SU-DHL-6 (cell line): ENCODE measurements around the gene PTPN20.

ENCODE experiments used
- H2AFZ ChIP-seq: fragments of 200-600 bp; sonication (generic); 2 replicates; pipeline ENCODE4 v1.6.1; 2014; ENCODE audit warnings: low read depth, mild to moderate bottlenecking, moderate library complexity, mixed read lengths, antibody characterized with exemption, low read length; ENCODE audit not compliant: severe bottlenecking
- H3F3A ChIP-seq: fragments of 200-600 bp; shearing (Covaris generic); 2 replicates; pipeline ENCODE4 v1.6.0; 2016; ENCODE audit warnings: antibody characterized with exemption, mild to moderate bottlenecking; ENCODE audit not compliant: insufficient read depth
- H3K27ac ChIP-seq: fragments of 200-600 bp; sonication (generic); 2 replicates; pipeline ENCODE4 v1.5.1; 2016; ENCODE audit warnings: low read depth, mild to moderate bottlenecking, low read length, moderate library complexity, mixed read lengths
- H3K27me3 ChIP-seq: fragments of 200-600 bp; sonication (generic), shearing (Covaris generic); 2 replicates; pipeline ENCODE4 v1.6.0; 2014; ENCODE audit warnings: mild to moderate bottlenecking, low read length
- H3K36me3 ChIP-seq: fragments of 200-600 bp; sonication (generic); 2 replicates; pipeline ENCODE4 v1.6.1; 2014; ENCODE audit warnings: mild to moderate bottlenecking, low read length, mixed read lengths
- H3K4me2 ChIP-seq: fragments of 300-600, 200-600 bp; shearing (Covaris generic), sonication (generic); 2 replicates; pipeline ENCODE4 v1.6.0; 2014; ENCODE audit warnings: low read length, low read depth, mild to moderate bottlenecking; ENCODE audit not compliant: poor library complexity, severe bottlenecking
- H3K4me3 ChIP-seq: fragments of 200-600 bp; sonication (generic); 2 replicates; pipeline ENCODE4 v1.5.1; 2014; ENCODE audit warnings: antibody characterized with exemption, low read length, mild to moderate bottlenecking, mixed read lengths; ENCODE audit not compliant: insufficient read depth, poor library complexity, severe bottlenecking
- H3K79me2 ChIP-seq: fragments of 200-600 bp; sonication (generic); 2 replicates; pipeline ENCODE4 v1.6.1; 2014; ENCODE audit warnings: mild to moderate bottlenecking, low read length, moderate library complexity; ENCODE audit not compliant: insufficient read depth
- H3K9ac ChIP-seq: fragments of 200-600 bp; sonication (generic); 2 replicates; pipeline ENCODE4 v1.7.0; 2014; ENCODE audit warnings: mild to moderate bottlenecking, low read length
- H3K9me2 ChIP-seq: fragments of 200-600 bp; sonication (generic); replicated peaks from 2 replicates; pipeline ENCODE4 v1.6.1; 2014; ENCODE audit warnings: low read length; ENCODE audit not compliant: insufficient read depth
- H3K9me3 ChIP-seq: fragments of 200-600 bp; sonication (generic); 2 replicates; pipeline ENCODE4 v1.6.1; 2014; ENCODE audit warnings: low read length, mixed read lengths; ENCODE audit not compliant: insufficient read depth
- H4K20me1 ChIP-seq: fragments of 200-600 bp; sonication (generic); 2 replicates; pipeline ENCODE4 v1.6.1; 2014; ENCODE audit warnings: low read depth, mild to moderate bottlenecking, antibody characterized with exemption, low read length, moderate library complexity, mixed read lengths
- EZH2phosphoT487 ChIP-seq: fragments of 200-600 bp; sonication (generic), shearing (Covaris generic); conservative IDR thresholded peaks from 2 replicates; pipeline ENCODE4 v1.6.1; 2018; ENCODE audit warnings: mild to moderate bottlenecking, antibody characterized with exemption, low read length, moderate library complexity, mixed read lengths
- TF ChIP-seq, protein P1 (sequence below): fragments of 200-600 bp; sonication (generic); IDR thresholded peaks from one replicate; pipeline ENCODE4 v1.5.1; 2017; ENCODE audit warnings: antibody characterized with exemption, mild to moderate bottlenecking, low read length, moderate library complexity; ENCODE audit not compliant: insufficient read depth, poor library complexity, severe bottlenecking

Gene PTPN20

DNA sequence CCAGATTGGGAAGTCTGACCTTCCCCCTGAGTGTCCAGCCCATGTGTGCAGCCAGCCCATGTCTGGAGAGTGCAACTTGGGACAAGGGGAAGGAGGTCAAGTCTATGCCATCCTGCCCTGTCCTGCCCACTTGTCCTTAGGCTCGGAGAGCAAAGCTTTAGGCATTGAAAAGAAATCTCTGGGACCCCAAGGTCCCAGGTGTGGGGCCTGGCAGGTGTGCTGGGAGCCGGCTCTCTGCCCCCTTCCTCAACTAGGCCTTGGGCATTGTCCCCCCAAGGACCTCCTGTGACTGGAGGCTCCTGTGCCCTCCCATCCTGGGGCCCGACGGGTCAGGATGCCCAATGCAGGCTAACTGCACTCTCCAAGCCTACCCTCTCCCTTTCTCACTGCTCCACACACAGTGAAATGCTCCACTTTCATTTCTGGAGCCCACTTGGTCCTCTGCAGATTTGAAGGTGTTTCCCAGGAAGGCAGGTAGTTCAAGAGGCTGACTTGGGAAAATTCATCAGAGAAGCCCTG is 124.7 kb downstream of the PTPN20 start:
- H3K4me2 ChIP-seq, result no peak overlapping the region
- no peaks in the 10 kb centered on the region for H3K9me2 ChIP-seq
- H3K9ac ChIP-seq, result no peak overlapping the region
- no peaks in the 10 kb centered on the region for H3K79me2 ChIP-seq
- H3K9me3 ChIP-seq, result no peaks in the 10 kb centered on the region
- H3F3A ChIP-seq, result no peaks in the 10 kb centered on the region
- H3K36me3 ChIP-seq, result no peaks in the 10 kb centered on the region
- no peak overlapping the region for H3K27ac ChIP-seq
- TF ChIP-seq, protein P1, sequence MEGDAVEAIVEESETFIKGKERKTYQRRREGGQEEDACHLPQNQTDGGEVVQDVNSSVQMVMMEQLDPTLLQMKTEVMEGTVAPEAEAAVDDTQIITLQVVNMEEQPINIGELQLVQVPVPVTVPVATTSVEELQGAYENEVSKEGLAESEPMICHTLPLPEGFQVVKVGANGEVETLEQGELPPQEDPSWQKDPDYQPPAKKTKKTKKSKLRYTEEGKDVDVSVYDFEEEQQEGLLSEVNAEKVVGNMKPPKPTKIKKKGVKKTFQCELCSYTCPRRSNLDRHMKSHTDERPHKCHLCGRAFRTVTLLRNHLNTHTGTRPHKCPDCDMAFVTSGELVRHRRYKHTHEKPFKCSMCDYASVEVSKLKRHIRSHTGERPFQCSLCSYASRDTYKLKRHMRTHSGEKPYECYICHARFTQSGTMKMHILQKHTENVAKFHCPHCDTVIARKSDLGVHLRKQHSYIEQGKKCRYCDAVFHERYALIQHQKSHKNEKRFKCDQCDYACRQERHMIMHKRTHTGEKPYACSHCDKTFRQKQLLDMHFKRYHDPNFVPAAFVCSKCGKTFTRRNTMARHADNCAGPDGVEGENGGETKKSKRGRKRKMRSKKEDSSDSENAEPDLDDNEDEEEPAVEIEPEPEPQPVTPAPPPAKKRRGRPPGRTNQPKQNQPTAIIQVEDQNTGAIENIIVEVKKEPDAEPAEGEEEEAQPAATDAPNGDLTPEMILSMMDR, result no peak
- no peak for TF ChIP-seq EZH2phosphoT487
- H4K20me1 ChIP-seq, result no peaks in the 10 kb centered on the region
- no peaks in the 10 kb centered on the region for H3K27me3 ChIP-seq
- H2AFZ ChIP-seq, result no peak overlapping the region
- no peak overlapping the region for H3K4me3 ChIP-seq

DNA sequence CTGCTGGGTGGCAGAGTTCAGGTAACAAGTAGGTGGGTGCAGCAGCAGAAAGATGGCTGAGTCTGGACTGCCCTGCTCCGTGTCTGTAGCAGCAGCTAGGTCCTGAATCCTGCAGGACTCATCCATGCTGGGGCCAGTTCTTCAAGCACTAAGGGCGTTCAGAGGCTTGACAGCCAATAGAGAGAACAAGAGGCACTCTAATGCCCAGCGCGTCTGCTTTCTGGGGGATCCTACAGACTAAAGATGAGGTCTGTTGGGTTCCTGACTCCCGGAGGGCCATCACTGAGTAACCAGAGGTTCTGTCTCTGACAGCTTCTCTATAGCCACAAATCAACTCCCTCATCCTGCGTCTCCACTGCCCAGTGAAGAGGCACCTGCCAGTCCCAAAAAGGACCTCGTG is 125.5 kb downstream of the PTPN20 start:
- TF ChIP-seq, protein P1, result no peak
- no peak for TF ChIP-seq EZH2phosphoT487
- no peaks in the 10 kb centered on the region for H3K79me2 ChIP-seq
- no peak overlapping the region for H3K4me3 ChIP-seq
- H2AFZ ChIP-seq, result no peak overlapping the region
- H3K4me2 ChIP-seq, result no peak overlapping the region
- no peaks in the 10 kb centered on the region for H3F3A ChIP-seq
- H4K20me1 ChIP-seq, result no peaks in the 10 kb centered on the region
- no peaks in the 10 kb centered on the region for H3K9me2 ChIP-seq
- no peaks in the 10 kb centered on the region for H3K36me3 ChIP-seq
- H3K9ac ChIP-seq, result no peak overlapping the region
- no peaks in the 10 kb centered on the region for H3K27me3 ChIP-seq
- no peaks in the 10 kb centered on the region for H3K9me3 ChIP-seq
- H3K27ac ChIP-seq, result no peak overlapping the region

DNA sequence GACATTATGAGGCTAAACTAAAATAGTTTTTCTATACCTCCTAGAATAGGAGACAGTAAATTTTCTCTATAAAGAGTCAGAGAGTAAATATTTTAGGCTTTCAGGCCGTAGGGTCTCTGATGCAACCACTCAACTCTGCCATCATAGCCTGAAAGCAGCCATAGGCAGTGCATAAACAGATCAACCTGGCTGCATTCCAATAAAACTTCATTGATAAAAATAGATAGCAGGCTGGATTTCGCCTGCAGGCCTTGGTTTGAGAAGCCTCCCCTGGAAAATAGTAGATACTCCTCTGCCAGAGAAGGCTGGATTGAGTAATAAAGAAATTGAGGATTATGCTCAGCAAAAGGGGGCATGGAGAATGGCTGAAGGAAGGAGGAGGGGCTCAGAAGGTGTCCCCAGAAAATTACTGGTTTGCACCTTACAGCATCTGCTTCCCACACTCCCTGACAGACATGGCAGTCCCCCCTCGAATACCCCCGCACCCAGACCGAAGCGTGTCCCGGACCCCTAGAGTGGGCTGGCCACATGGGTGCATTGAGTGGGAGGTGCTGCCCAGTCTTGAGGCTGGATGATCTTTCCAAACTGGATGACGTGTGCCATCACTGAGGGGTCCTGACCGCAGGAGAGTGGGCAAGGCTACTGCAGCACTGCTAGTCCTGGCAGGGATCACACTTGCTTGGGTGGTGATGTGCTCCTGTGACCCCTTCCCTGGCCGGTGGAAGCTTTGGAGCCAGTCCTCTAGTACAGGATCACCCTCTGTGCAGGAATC is 126.6 kb downstream of the PTPN20 start:
- no peak overlapping the region for H3K4me3 ChIP-seq
- H2AFZ ChIP-seq, result no peak overlapping the region
- no peaks in the 10 kb centered on the region for H3K36me3 ChIP-seq
- no peaks in the 10 kb centered on the region for H4K20me1 ChIP-seq
- H3K27me3 ChIP-seq, result no peaks in the 10 kb centered on the region
- H3K9me3 ChIP-seq, result no peaks in the 10 kb centered on the region
- H3K27ac ChIP-seq, result no peak overlapping the region
- H3K9ac ChIP-seq, result no peak overlapping the region
- TF ChIP-seq, protein P1, result no peak
- no peak for TF ChIP-seq EZH2phosphoT487
- H3K79me2 ChIP-seq, result no peaks in the 10 kb centered on the region
- H3F3A ChIP-seq, result no peaks in the 10 kb centered on the region
- no peak overlapping the region for H3K4me2 ChIP-seq
- H3K9me2 ChIP-seq, result no peaks in the 10 kb centered on the region
